Liver (tissue), 9 donors: ENCODE measurements around the gene CCM2. TPM values are rescaled to one million over a fixed set of nuclear protein-coding genes. Genes with fewer than 3 reads are reported as not detected.

Experiments used
- DNase-seq: peaks from one replicate; pipeline ENCODE4 v3.0.0-alpha.2; 2017; ENCODE audit warnings: low spot score
- H3K27ac ChIP-seq, 2 donors: one replicate each; pipeline ENCODE4 v1.7.0; 2013; ENCODE audit warnings: inconsistent platforms in 2 of 2, low read length in 2 of 2, control low read depth in 1 of 2, low read depth in 1 of 2, mild to moderate bottlenecking in 1 of 2
- H3K27me3 ChIP-seq, 4 donors: one replicate each; pipeline versions ENCODE4 v1.6.1 to v1.7.0; 2013; ENCODE audit warnings: low read length in 3 of 4, inconsistent platforms in 1 of 4, mild to moderate bottlenecking in 1 of 4, moderate library complexity in 1 of 4; ENCODE audit not compliant: control insufficient read depth in 4 of 4, insufficient read depth in 4 of 4
- H3K36me3 ChIP-seq, 4 donors: one replicate each; pipeline versions ENCODE4 v1.6.1 to v1.7.0; 2013; ENCODE audit warnings: low read length in 3 of 4, mild to moderate bottlenecking in 3 of 4, low read depth in 1 of 4, moderate library complexity in 1 of 4; ENCODE audit not compliant: control insufficient read depth in 4 of 4, insufficient read depth in 3 of 4
- H3K4me1 ChIP-seq, 4 donors: one replicate each; pipeline versions ENCODE4 v1.6.1 to v1.7.0; 2013; ENCODE audit warnings: low read length in 3 of 4, mild to moderate bottlenecking in 3 of 4, moderate library complexity in 1 of 4; ENCODE audit not compliant: control insufficient read depth in 4 of 4, insufficient read depth in 4 of 4
- H3K4me3 ChIP-seq, 3 donors: one replicate each; pipeline versions ENCODE4 v1.6.1 to v1.7.0; 2013; ENCODE audit warnings: low read length in 3 of 3, control low read depth in 1 of 3, low read depth in 1 of 3, mild to moderate bottlenecking in 1 of 3
- H3K9ac ChIP-seq, 2 donors: one replicate each; pipeline ENCODE4 v1.7.0; 2013; ENCODE audit warnings: low read length in 2 of 2, mild to moderate bottlenecking in 2 of 2, moderate library complexity in 2 of 2, control low read depth in 1 of 2, low read depth in 1 of 2
- H3K9me3 ChIP-seq, 4 donors: one replicate each; pipeline versions ENCODE4 v1.6.1 to v1.7.0; 2013; ENCODE audit warnings: low read length in 3 of 4; ENCODE audit not compliant: control insufficient read depth in 4 of 4
- EGR1 ChIP-seq, 2 donors: IDR thresholded peaks; 2 replicates each; pipeline ENCODE4 v1.6.1; 2016 to 2018; ENCODE audit warnings: antibody characterized with exemption in 2 of 2, low read depth in 2 of 2
- FOXA1 ChIP-seq: IDR thresholded peaks from 2 replicates; pipeline ENCODE4 v1.6.1; 2016; ENCODE audit warnings: antibody characterized with exemption
- HNF4G ChIP-seq: IDR thresholded peaks from 2 replicates; pipeline ENCODE4 v1.6.1; 2016; ENCODE audit warnings: antibody characterized with exemption
- JUND ChIP-seq, 2 donors: IDR thresholded peaks; 2 replicates each; pipeline ENCODE4 v1.6.1; 2016; ENCODE audit warnings: antibody characterized with exemption in 2 of 2
- NR2F2 ChIP-seq: IDR thresholded peaks from 2 replicates; pipeline ENCODE4 v1.6.1; 2016; ENCODE audit warnings: antibody characterized with exemption
- RAD21 ChIP-seq, 2 donors: IDR thresholded peaks; 2 replicates each; pipeline ENCODE4 v1.6.1; 2016; ENCODE audit warnings: antibody characterized with exemption in 2 of 2, mild to moderate bottlenecking in 2 of 2
- RXRA ChIP-seq, 2 donors: IDR thresholded peaks; 2 replicates each; pipeline ENCODE4 v1.6.1; 2017 to 2018; ENCODE audit warnings: antibody characterized with exemption in 2 of 2, mild to moderate bottlenecking in 1 of 2
- SP1 ChIP-seq: IDR thresholded peaks from 2 replicates; pipeline ENCODE4 v1.6.1; 2018; ENCODE audit warnings: antibody characterized with exemption, mild to moderate bottlenecking
- TAF1 ChIP-seq: conservative IDR thresholded peaks from 2 replicates; pipeline ENCODE4 v1.6.1; 2016; ENCODE audit warnings: antibody characterized with exemption, mild to moderate bottlenecking
- YY1 ChIP-seq: IDR thresholded peaks from 2 replicates; pipeline ENCODE4 v1.6.1; 2016; ENCODE audit warnings: antibody characterized with exemption, mild to moderate bottlenecking
- WGBS: extraction: QIAGEN DNeasy Blood & Tissue Kit; methylation state at CpG from one replicate; pipeline ENCODE4 v1.1.7; 2013; 5-methylcytosine and 5-hydroxymethylcytosine counted together
- polyA plus RNA-seq, 2 donors: library from polyadenylated mRNA; stranded (reverse) in 1 of 2; unstranded in 1 of 2; fragments of 200-250 nt in 1 of 2; fragments of >200 nt in 1 of 2; fragmentation: Nextera tagmentation in 1 of 2; extraction: Ambion mirVana in 1 of 2; gene quantifications; one replicate each; pipeline versions ENCODE4 v1.2.1 to v1.2.3, GENCODE V29; 2013 to 2015
- total RNA-seq, 2 donors: library from RNA; depleted of rRNA; stranded (reverse); fragments of >200 nt; gene quantifications; one replicate each; pipeline ENCODE4 v1.2.3, GENCODE V29; 2014
- TF ChIP-seq, protein P1 (sequence below): fragments of 150-350 bp; IDR thresholded peaks from 2 replicates; pipeline ENCODE4 v1.5.1; 2017; ENCODE audit warnings: improper control_type of control experiment, low read depth, low read length; ENCODE audit not compliant: missing input control
- TF ChIP-seq, protein P2 (sequence below): IDR thresholded peaks from 2 replicates; pipeline ENCODE4 v1.6.1; 2016; ENCODE audit warnings: antibody characterized with exemption, mild to moderate bottlenecking
- TF ChIP-seq, protein P3 (sequence below): IDR thresholded peaks from 2 replicates; pipeline ENCODE4 v1.6.1; 2016; ENCODE audit warnings: antibody characterized with exemption
- donor health status: healthy.
- donor health status: healthy.
- donor health status: healthy.
- donor health status: healthy.
- donor health status: healthy.

CCM2 gene
- total and polyA plus RNA-seq, 4 donors = 26.3 to 65.0 (median 47.5) TPM

DNA sequence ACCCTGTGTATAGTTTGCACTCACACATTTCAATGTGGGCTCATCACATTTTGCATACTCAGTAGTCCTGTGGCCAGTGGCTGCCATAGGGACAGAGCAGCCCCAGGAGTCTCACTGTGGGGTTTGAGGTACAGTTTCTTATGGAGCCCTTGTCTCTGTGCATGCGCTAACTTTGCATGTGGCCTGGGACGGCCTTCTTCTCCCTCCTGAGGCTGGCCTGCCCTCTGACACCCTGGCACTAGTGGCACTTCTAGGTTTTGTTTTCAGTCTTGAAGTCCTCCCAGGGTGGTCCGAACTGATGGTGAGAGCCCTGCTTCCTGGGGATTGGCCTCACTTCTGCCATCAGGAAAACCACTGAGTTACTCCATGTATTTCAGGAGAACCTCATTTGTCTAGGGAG, 67.6 kb downstream of the CCM2 start:
- Histone ChIP-seq H3K9ac (no peak overlapping the region), H3K4me1 (no peaks in the 10 kb centered on the region), H3K4me3 (no peak overlapping the region), H3K27me3 (no peaks in the 10 kb centered on the region), H3K27ac (no peak overlapping the region), H3K9me3 (no peaks in the 10 kb centered on the region), H3K36me3 (peaks cover 18 to 74% (median 53%) of the 10 kb centered on the region in 4 donors)
- 98% methylated on average over 3 of the region's 3 CpGs for WGBS
- TF ChIP-seq, protein P1, sequence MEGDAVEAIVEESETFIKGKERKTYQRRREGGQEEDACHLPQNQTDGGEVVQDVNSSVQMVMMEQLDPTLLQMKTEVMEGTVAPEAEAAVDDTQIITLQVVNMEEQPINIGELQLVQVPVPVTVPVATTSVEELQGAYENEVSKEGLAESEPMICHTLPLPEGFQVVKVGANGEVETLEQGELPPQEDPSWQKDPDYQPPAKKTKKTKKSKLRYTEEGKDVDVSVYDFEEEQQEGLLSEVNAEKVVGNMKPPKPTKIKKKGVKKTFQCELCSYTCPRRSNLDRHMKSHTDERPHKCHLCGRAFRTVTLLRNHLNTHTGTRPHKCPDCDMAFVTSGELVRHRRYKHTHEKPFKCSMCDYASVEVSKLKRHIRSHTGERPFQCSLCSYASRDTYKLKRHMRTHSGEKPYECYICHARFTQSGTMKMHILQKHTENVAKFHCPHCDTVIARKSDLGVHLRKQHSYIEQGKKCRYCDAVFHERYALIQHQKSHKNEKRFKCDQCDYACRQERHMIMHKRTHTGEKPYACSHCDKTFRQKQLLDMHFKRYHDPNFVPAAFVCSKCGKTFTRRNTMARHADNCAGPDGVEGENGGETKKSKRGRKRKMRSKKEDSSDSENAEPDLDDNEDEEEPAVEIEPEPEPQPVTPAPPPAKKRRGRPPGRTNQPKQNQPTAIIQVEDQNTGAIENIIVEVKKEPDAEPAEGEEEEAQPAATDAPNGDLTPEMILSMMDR = no peak
- TF ChIP-seq, protein P2, sequence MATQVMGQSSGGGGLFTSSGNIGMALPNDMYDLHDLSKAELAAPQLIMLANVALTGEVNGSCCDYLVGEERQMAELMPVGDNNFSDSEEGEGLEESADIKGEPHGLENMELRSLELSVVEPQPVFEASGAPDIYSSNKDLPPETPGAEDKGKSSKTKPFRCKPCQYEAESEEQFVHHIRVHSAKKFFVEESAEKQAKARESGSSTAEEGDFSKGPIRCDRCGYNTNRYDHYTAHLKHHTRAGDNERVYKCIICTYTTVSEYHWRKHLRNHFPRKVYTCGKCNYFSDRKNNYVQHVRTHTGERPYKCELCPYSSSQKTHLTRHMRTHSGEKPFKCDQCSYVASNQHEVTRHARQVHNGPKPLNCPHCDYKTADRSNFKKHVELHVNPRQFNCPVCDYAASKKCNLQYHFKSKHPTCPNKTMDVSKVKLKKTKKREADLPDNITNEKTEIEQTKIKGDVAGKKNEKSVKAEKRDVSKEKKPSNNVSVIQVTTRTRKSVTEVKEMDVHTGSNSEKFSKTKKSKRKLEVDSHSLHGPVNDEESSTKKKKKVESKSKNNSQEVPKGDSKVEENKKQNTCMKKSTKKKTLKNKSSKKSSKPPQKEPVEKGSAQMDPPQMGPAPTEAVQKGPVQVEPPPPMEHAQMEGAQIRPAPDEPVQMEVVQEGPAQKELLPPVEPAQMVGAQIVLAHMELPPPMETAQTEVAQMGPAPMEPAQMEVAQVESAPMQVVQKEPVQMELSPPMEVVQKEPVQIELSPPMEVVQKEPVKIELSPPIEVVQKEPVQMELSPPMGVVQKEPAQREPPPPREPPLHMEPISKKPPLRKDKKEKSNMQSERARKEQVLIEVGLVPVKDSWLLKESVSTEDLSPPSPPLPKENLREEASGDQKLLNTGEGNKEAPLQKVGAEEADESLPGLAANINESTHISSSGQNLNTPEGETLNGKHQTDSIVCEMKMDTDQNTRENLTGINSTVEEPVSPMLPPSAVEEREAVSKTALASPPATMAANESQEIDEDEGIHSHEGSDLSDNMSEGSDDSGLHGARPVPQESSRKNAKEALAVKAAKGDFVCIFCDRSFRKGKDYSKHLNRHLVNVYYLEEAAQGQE = no peak
- no peak for TF ChIP-seq YY1
- TF ChIP-seq NR2F2 = no peak
- DNase-seq = no peak

DNA sequence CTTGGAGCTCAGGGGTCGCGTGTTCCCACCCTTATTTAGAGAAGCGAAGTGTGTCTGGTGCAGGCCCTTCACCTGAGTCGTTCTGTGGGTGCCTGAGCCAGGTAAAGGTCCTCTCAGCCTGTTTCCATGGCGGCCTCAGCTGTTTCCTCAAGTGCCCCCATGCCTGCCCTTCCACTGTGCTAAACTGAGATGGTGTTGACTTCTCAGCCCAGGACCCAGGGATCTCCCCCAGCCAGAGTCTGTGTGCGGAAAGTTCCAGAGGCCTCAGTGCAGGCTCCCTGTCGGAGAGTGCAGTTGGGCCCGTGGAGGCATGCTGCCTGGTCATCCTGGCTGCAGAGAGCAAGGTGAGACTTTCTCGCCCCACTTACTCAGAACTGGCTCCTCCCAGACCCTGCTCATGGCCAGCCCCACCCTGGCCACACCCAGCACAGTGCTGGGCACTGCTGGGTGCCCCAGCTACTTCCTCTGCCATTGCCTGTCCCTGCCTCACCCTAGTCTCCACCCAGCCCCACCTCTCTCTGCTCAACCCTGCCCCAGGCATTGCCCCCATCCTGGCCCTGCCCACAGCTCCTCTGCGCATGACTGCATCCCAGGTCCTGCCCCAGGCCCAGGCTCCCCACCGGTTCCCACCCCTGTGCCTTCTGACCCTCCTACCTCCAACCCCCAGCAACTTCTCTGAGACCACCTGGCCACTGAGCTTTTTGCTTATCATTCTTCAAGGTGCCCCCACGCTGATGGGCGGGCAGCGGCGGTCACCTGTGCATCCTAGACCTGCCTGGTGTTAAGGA, 68.4 kb downstream of the CCM2 start:
- Histone ChIP-seq H3K4me3 (no peak overlapping the region), H3K9ac (no peak overlapping the region), H3K36me3 (peaks cover 18 to 82% (median 59%) of the 10 kb centered on the region in 4 donors), H3K4me1 (no peaks in the 10 kb centered on the region), H3K27ac (no peak overlapping the region), H3K9me3 (no peaks in the 10 kb centered on the region), H3K27me3 (no peaks in the 10 kb centered on the region)
- TF ChIP-seq SP1 (no peak), TAF1 (no peak), JUND (IDR thresholded peaks at IDR 0.05) (no peak), YY1 (no peak), FOXA1 (no peak), RXRA (IDR thresholded peaks at IDR 0.05) (no peak), EGR1 (IDR thresholded peaks at IDR 0.05; ENCODE audit: low read depth in 2 of 2) (no peak), RAD21 (IDR thresholded peaks at IDR 0.05) (no peak), HNF4G (no peak)
- TF ChIP-seq, protein P1 = no peak
- TF ChIP-seq, protein P3, sequence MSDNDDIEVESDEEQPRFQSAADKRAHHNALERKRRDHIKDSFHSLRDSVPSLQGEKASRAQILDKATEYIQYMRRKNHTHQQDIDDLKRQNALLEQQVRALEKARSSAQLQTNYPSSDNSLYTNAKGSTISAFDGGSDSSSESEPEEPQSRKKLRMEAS = no peak
- TF ChIP-seq, protein P2 = no peak
- DNase-seq = no peak
- WGBS = 96% methylated on average over 15 of the region's 15 CpGs
